Endothelial cell of hepatic sinusoid (primary cell): Measurements from ENCODE around the gene SPAG6.
"Not testable (repeated sequence)": the region's sequence is repeated elsewhere in the genome, so short reads cannot be mapped to it uniquely, and the experiment has no call there.

Source experiments
- in situ Hi-C: cut with HindIII; loops from 2 replicates; pipeline ENCODE4 v1.10.0; 2017; ENCODE audit warnings: low sequenced_read_pairs

The SPAG6 gene

DNA sequence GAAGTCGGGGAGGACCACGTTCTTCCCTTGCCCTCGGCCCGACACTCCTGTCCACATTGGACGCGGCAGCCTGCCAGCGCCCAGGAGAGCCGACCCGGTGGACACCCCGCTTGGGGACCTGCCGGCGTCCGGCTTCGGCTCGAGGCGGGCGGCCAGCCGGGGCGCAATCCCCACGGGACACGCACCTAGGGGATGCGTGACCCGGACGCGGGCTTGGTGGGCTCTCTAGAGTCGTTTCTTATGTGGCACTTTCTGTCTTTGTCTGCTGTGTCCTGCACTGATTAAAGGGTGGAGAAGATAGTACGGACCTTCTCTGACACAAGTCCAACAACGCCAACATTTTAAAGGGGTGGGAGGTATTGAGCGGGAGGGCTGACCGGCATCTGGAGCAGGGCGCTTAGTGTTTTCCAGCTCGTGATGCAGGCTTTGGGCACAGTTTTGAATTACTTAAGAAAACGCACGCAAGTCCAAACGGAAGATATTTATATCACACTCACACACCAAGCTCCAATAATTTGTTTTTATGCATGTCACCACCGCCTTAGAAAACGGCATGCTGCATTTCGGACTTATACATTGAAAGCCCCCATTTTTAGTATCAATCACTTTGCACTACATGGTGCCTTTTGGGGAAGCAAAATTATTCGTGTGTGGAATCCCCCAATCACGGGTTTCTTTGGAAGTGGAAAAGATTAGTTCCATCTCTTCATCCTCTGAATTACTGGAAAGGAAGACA is 3.9 kb upstream of the SPAG6 start:
- in situ Hi-C loops = no loop called here

DNA sequence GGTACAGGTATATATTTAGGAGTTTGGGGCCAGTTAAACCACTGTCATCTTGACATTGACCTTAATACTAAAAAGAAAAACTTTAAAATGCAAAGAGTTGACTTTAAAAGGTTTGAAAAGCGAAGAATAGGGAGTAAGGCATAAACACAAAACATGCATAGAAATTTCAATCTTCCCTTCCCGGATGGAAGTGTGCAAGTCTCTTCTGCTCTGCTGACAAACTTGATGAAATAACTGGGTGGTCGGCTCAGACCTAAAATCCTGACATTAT is 3.4 kb upstream of the SPAG6 start:
- in situ Hi-C loops = no loop called here

DNA sequence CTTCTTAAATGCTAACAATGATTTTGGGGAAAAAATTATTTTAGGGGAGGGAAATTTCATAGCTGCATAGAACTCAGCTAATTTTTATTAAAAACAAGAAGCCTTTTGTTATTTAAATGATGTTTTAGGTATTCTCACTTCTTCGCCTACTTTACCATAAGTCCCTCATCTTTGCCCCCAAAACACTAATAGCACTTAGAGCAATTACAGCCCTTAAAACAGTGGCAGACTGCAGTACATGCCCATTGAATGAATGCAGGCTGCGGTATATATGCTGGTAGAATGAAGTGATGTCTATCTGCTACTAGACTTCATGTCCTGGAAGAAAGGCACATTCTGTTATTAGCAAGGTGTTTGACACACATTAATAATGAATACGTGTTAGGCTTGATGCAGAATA is 2.9 kb upstream of the SPAG6 start:
- in situ Hi-C loops = no loop called here

DNA sequence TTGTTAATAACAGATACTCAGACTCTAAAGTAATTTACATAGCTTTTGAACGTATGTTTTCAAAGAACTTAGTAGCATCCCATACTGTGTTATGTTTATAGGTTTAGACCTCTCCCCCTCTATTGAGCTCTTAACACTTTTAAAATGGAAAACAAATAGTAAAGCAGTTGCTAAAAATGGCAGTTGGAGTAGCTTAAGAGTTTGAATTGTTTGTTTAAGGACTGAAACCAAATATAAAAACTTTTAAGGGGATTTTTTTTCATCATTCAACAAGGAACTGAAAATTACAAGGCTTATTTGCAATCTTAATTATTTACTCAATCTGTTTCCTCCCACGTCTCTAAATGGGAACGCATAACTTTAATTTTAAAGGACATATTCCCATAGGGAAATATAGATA is 1.6 kb upstream of the SPAG6 start:
- in situ Hi-C loops = no loop called here

GRCh38 chr10:22344249-22344648 is 1.0 kb upstream of the SPAG6 start:
- in situ Hi-C loops = no loop called here

- in situ Hi-C loops = no loop called here
Observed at GRCh38 chr10:22344781-22345300, 455 bp upstream of the SPAG6 start.

DNA sequence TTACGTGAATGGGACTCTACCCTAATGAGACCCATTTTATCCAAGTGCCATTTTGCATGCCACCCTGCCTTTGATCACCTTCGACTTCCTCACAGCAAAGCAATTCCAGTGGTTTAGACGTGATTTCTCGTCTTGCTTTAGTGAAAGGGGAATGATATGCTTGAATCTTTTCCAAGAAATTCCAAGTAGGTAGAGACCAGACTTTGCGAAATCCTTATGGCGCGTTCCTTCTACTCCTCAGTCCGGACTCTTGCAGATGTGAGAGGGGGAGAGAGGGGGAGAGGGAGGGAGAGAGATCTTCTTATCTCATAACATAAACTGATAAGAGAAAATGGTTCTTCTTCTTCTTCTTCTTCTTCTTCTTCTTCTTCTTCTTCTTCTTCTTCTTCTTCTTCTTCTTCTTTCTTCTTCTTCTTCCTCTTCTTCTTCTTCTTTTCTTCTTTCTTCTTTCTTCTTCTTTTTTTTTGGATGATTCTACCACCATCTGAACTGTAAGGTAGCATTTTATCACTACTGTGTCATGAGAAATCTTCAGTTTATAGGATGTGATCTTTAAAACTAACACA is 883 bp downstream of the SPAG6 start:
- in situ Hi-C loops = no loop called here

DNA sequence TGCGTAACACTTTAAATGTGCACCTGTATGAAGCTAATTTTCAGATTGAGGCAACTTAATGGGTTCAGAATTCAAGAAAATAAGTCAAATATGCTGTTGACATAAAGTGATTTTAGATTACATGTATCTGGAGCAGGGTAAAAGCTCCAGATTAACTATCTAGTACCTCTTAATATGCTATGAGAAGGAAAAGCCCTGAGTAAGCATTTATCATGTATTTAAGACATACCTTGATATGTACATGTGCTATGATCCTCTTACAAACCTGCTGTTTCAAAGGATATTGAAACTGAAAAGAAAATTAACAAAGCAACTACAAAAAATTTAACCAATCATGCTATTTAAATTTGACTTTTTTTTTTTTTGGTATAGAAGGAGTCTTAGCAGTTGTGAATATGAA is 4.5 kb downstream of the SPAG6 start:
- in situ Hi-C loops = no loop called here

- in situ Hi-C loops = no loop called here
Observed at GRCh38 chr10:22351131-22351703, 5.9 kb downstream of the SPAG6 start.

- in situ Hi-C loops = no loop called here
Observed at GRCh38 chr10:22356324-22356873, 11.1 kb downstream of the SPAG6 start.

- in situ Hi-C loops = not testable (repeated sequence)
Observed at GRCh38 chr10:22357770-22358169, 12.5 kb downstream of the SPAG6 start.

DNA sequence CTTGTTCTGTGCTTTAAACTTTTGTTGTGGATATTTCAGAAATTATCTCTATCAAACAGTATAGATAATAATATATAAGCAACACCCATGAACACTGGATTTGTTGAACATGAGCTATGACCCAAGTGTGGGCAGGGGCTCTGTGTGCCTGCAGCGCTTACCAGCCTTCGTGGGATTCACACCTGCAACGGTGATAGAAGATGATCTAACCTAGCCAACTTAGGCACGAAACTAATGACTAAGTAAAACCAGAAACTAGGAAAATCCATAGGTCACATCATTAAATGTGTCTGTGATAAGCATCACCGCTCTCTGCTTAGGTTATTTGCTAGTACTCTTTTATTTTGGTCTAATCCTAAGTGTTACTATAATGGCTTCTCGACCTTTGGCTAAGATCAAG is 18.0 kb downstream of the SPAG6 start:
- in situ Hi-C loops = no loop called here

- in situ Hi-C loops = no loop called here
Observed at GRCh38 chr10:22364407-22365140, 19.3 kb downstream of the SPAG6 start.

DNA sequence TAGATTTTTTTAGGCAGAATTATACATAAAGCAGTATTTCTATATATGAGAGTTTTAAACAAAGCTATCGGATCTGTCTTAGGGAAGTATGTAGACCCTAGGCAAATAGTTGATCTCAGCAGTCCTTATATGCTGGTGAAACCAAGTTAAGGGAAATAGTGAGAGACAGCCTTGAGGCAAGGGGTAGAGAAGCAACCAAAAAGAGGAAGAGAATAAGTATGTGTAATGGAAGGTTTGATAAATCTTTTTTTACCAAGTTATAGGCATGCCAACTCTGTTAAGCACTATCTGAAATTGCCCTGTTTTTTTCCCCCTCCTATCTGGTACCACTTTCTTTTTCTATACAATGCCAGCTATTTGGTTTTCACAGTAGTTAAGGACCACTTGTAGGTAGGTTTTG is 19.9 kb downstream of the SPAG6 start:
- in situ Hi-C loops = no loop called here

DNA sequence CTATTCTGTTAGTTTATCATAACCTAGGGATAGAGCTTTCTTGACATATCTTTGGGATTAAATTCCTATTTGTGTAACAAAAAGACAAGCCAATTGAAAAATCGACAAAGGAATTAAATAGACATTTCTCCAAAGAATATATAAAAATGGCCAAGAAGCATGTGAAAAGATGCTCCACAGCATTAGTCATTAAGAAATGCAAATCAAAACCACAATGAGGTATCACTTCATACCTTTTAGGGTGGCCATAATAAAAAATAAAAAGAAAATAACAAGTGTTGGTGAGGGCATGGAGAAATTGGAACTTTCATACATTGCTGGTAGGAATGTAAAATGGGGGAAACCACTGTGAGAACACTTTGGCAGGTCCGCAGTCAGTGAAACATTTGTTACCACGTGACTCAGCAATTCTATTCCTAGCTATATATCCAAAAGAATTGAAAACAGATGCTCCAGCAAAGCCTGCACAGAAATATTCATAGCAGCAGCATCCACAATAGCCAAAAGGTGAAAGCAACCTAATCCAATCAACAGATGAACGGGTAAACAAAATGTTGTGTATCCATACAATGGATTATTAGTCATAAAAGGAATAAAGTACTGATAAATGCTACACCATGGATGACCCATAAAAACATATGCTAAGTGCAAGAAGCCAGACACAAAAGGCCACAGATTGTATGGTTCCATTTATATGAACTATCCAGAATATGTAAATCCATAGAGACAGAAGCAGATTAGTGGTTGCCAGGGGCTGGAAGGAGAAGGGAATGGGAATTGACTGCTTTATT is 20.5 kb downstream of the SPAG6 start:
- in situ Hi-C loops = no loop called here

DNA sequence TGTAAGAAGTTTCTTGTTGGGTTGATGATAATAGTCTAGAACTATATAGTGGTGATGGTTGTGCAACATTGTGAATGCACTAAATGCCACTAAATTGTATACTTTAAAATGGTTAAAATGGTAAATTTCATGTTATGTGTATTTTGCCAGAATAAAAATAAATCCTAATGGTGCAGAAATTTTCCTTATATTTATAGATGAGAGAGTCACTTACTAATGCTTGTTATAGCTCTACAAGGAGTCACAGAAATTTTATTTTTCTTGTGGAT is 21.1 kb downstream of the SPAG6 start:
- in situ Hi-C loops = no loop called here

- in situ Hi-C loops = no loop called here
Observed at GRCh38 chr10:22366771-22367170, 21.5 kb downstream of the SPAG6 start.

DNA sequence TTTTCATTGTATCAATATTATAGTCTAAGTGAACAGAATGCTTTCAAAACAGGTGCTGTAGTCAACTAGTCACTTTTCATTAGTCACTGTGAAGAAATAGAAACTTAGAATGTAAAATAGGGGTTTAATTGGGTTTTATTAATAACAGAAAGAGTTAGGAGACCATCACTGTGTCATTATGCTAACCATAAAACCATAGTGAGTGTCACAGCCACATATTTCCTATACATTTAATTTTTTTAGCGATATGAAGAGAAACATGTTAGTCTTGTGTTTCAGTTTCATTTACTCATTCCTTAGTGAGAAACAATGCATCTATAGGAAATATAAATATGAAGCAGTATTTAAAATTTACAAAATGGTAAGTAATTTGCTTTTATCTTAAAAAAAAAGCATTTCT is 22.2 kb downstream of the SPAG6 start:
- in situ Hi-C loops = no loop called here

DNA sequence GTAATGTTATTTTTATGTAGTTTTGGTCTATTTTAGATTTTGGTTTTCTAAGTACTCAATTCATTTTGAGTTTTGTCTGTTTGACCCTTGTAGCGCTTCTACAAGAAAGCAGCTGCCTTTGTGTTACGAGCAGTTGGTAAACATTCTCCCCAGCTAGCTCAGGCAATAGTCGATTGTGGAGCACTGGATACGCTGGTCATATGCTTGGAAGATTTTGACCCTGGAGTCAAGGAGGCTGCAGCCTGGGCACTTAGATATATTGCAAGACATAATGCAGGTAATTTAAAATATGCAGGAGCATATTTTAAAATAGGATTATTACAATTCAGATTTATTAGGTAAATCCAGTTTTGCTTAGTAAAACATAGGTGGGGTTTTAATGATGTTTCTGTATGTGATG is 23.1 kb downstream of the SPAG6 start:
- in situ Hi-C loops = no loop called here

- in situ Hi-C loops = no loop called here
Observed at GRCh38 chr10:22368981-22369380, 23.7 kb downstream of the SPAG6 start.

GRCh38 chr10:22369434-22370072 is 24.3 kb downstream of the SPAG6 start:
- in situ Hi-C loops = no loop called here
